ENCODE results near the gene MYO1B.

Gene MYO1B

GRCh38 chr2:191204433-191204832 lies 40.8 kb upstream of the MYO1B start:
- H3K27ac ChIP-seq: no peak overlapping the region
- TF ChIP-seq, protein P1, sequence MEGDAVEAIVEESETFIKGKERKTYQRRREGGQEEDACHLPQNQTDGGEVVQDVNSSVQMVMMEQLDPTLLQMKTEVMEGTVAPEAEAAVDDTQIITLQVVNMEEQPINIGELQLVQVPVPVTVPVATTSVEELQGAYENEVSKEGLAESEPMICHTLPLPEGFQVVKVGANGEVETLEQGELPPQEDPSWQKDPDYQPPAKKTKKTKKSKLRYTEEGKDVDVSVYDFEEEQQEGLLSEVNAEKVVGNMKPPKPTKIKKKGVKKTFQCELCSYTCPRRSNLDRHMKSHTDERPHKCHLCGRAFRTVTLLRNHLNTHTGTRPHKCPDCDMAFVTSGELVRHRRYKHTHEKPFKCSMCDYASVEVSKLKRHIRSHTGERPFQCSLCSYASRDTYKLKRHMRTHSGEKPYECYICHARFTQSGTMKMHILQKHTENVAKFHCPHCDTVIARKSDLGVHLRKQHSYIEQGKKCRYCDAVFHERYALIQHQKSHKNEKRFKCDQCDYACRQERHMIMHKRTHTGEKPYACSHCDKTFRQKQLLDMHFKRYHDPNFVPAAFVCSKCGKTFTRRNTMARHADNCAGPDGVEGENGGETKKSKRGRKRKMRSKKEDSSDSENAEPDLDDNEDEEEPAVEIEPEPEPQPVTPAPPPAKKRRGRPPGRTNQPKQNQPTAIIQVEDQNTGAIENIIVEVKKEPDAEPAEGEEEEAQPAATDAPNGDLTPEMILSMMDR (conservative IDR thresholded peaks at IDR 0.05): no peak
- TF ChIP-seq ZFX (IDR thresholded peaks at IDR 0.05): no peak

GRCh38 chr2:191206613-191207471 lies 38.4 kb upstream of the MYO1B start:
- no peak for TF ChIP-seq ZFX (IDR thresholded peaks at IDR 0.05)
- TF ChIP-seq, protein P1 (conservative IDR thresholded peaks at IDR 0.05): no peak
- H3K27ac ChIP-seq: no peak overlapping the region

GRCh38 chr2:191209340-191209739 lies 35.9 kb upstream of the MYO1B start:
- no peak overlapping the region for H3K27ac ChIP-seq
- TF ChIP-seq ZFX (IDR thresholded peaks at IDR 0.05): no peak
- TF ChIP-seq, protein P1 (conservative IDR thresholded peaks at IDR 0.05): no peak

DNA sequence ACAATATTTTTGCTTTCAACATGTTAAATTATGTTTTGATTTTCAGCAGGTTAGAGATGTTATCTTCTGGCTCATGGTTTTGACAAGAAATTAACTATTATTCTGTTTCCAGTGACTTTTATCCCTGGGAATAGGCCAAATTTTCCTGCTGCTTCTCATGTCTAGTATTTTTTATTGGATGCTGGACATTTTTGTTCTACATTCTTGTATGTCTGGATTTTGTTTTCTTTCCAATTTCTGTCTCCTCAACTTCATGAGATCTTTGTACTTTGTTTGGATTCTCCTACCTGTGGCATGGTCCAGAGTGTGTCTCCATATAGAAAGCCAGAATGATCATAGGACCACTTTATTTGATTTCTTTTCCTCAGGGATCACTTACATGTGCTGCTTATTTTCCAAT lies 33.1 kb upstream of the MYO1B start:
- TF ChIP-seq, protein P1 (conservative IDR thresholded peaks at IDR 0.05): no peak
- no peak for TF ChIP-seq ZFX (IDR thresholded peaks at IDR 0.05)
- no peak overlapping the region for H3K27ac ChIP-seq

GRCh38 chr2:191213333-191213732 lies 31.9 kb upstream of the MYO1B start:
- TF ChIP-seq ZFX (IDR thresholded peaks at IDR 0.05): no peak
- TF ChIP-seq, protein P1 (conservative IDR thresholded peaks at IDR 0.05): no peak
- H3K27ac ChIP-seq: no peak overlapping the region

GRCh38 chr2:191215230-191215629 lies 30.0 kb upstream of the MYO1B start:
- TF ChIP-seq ZFX (IDR thresholded peaks at IDR 0.05): no peak
- TF ChIP-seq, protein P1 (conservative IDR thresholded peaks at IDR 0.05): no peak
- no peak overlapping the region for H3K27ac ChIP-seq

DNA sequence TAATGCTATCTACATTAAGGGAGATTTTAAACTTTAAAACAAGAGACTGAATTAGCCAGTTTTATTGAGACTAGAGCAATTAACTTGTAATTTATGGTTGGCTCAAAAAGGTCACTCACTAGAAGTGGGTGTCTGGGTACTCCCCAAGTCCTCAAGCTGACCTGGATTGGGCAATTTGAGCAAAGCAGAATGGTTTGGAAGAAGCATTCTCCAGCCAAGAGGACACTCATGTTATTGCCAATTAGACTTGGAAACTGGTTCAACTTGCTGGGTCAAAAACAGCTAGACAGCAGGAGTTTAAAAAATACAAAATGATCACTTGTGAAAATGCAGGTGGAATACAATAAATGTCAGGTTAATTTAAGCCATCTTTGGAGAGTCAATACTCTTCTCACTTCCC lies 29.5 kb upstream of the MYO1B start:
- no peak overlapping the region for H3K27ac ChIP-seq
- TF ChIP-seq, protein P1 (conservative IDR thresholded peaks at IDR 0.05): no peak
- no peak for TF ChIP-seq ZFX (IDR thresholded peaks at IDR 0.05)
